Panc1 (cell line): ENCODE measurements around the gene SLU7. TPM values are rescaled to one million over a fixed set of nuclear protein-coding genes. Genes with fewer than 3 reads are reported as not detected.

ENCODE experiments used
- ATAC-seq: fragments of 200-7000 bp; cut with Tn5 transposase; 2 replicates; pipeline ENCODE4 v1.9.1; 2020; ENCODE audit warnings: mild to moderate bottlenecking, moderate library complexity
- BruUV-seq: library from RNA; stranded (reverse); fragments of 400-500 nt; replicated peaks from 2 replicates; lab custom pipeline; 2021; lab: Mats Ljungman, UMichigan
- CTCF ChIA-PET: fragments of 300-600 bp; sonication (Branson Sonifier 250); formaldehyde crosslinking; loops from one replicate; lab custom pipeline; 2022; ENCODE audit warnings: antibody characterized with exemption; lab: Charles Lee
- POLR2A ChIA-PET: fragments of 300-600 bp; sonication (Branson Sonifier 250); formaldehyde crosslinking; loops from one replicate; lab custom pipeline; 2022; ENCODE audit warnings: antibody characterized with exemption; lab: Charles Lee
- DNase-seq: peaks from one replicate; pipeline ENCODE4 v3.0.0-alpha.2; 2010; ENCODE audit warnings: low read depth, low spot score
- H3K27ac ChIP-seq: 2 replicates; pipeline ENCODE4 v1.5.1; 2011; ENCODE audit warnings: mild to moderate bottlenecking, low read length, inconsistent platforms
- H3K27me3 ChIP-seq: fragments of 200-500 bp; sonication (Bioruptor generic); 2 replicates; pipeline ENCODE4 v1.6.0; 2014; ENCODE audit warnings: low read length, inconsistent platforms; ENCODE audit not compliant: control insufficient read depth, insufficient read depth
- H3K36me3 ChIP-seq: fragments of 200-500 bp; sonication (Bioruptor generic); 2 replicates; pipeline ENCODE4 v1.5.1; 2014; ENCODE audit warnings: inconsistent platforms, mild to moderate bottlenecking, low read length, moderate library complexity; ENCODE audit not compliant: control insufficient read depth, insufficient read depth
- H3K4me1 ChIP-seq: 2 replicates; pipeline ENCODE4 v1.5.1; 2011; ENCODE audit warnings: inconsistent platforms, mild to moderate bottlenecking, low read length, moderate library complexity; ENCODE audit not compliant: control insufficient read depth, insufficient read depth
- H3K4me3 ChIP-seq, 2 experiments: 2 replicates each; pipeline ENCODE4 v1.5.1; 2011 to 2012; ENCODE audit warnings: low read depth in 2 of 2, low read length in 2 of 2, mild to moderate bottlenecking in 2 of 2, inconsistent platforms in 1 of 2, moderate library complexity in 1 of 2
- H3K9me3 ChIP-seq: fragments of 200-500 bp; sonication (Bioruptor generic); 2 replicates; pipeline ENCODE4 v1.5.1; 2014; ENCODE audit warnings: low read depth, mild to moderate bottlenecking, inconsistent platforms, low read length, moderate library complexity; ENCODE audit not compliant: control insufficient read depth, insufficient read depth
- CTCF ChIP-seq: fragments of 450-650 bp; IDR thresholded peaks from 2 replicates; pipeline ENCODE4 v1.5.1; 2017; ENCODE audit warnings: mild to moderate bottlenecking
- POLR2AphosphoS5 ChIP-seq: IDR thresholded peaks from 2 replicates; pipeline ENCODE4 v1.6.1; 2012; ENCODE audit warnings: mild to moderate bottlenecking, low read depth, low read length, moderate library complexity
- REST ChIP-seq, 2 experiments: IDR thresholded peaks; 2 replicates each; pipeline ENCODE4 v1.6.1; 2011 to 2012; ENCODE audit warnings: low read depth in 2 of 2, control low read depth in 1 of 2, low read length in 1 of 2, mild to moderate bottlenecking in 1 of 2, moderate library complexity in 1 of 2; ENCODE audit not compliant: insufficient read depth in 1 of 2
- SIN3A ChIP-seq: IDR thresholded peaks from 2 replicates; pipeline ENCODE4 v1.6.1; 2012; ENCODE audit warnings: low read depth, mild to moderate bottlenecking, low read length, moderate library complexity, borderline replicate concordance; ENCODE audit not compliant: insufficient read depth
- TCF7L2 ChIP-seq: IDR thresholded peaks from 2 replicates; pipeline ENCODE4 v1.6.1; 2011; ENCODE audit warnings: mild to moderate bottlenecking, low read depth, low read length, inconsistent platforms
- in situ Hi-C: cut with HindIII; loops from 2 replicates; pipeline ENCODE4 v1.10.0; 2016; ENCODE audit warnings: low sequenced_read_pairs, low pct_unique_long_range_greater_than_20kb
- intact Hi-C: fragments of 100-400 bp; cut with micrococcal nuclease; formaldehyde crosslinking; loops from one replicate; pipeline ENCODE4 v1.10.0; 2022; ENCODE audit not compliant: unreplicated experiment
- total RNA-seq: library from RNA; stranded (reverse); gene quantifications from one replicate; pipeline ENCODE4 v1.2.1, GENCODE V29; 2021; ENCODE audit not compliant: unreplicated experiment

SLU7 gene
- total RNA-seq, 1 experiment from 2014 or later: 45.7 TPM

- Histone ChIP-seq H3K4me1 (no peaks in the 10 kb centered on the region), H3K27me3 (no peaks in the 10 kb centered on the region), H3K9me3 (no peaks in the 10 kb centered on the region), H3K36me3 (no peaks in the 10 kb centered on the region), H3K4me3 (no peak overlapping the region), H3K27ac (no peak overlapping the region)
- POLR2A ChIA-PET: no interaction called here
- intact Hi-C loops (no loop called here), in situ Hi-C loops (no loop called here)
- CTCF ChIA-PET: no interaction called here
- TF ChIP-seq REST (IDR thresholded peaks at IDR 0.05; ENCODE audit: insufficient read depth in 1 of 2, low read depth in 2 of 2, low read length in 1 of 2) (no peak), SIN3A (no peak), CTCF (no peak), TCF7L2 (no peak), POLR2AphosphoS5 (no peak)
- BruUV-seq: no TSS peak
- ATAC-seq: no peak
- no peak for DNase-seq
Measured at GRCh38 chr5:160448886-160449285, 30.0 kb upstream of the SLU7 start.

GRCh38 chr5:160445751-160446150, 26.9 kb upstream of the SLU7 start:
- intact Hi-C loops (no loop called here), in situ Hi-C loops (no loop called here)

GRCh38 chr5:160445132-160445531, 26.3 kb upstream of the SLU7 start:
- in situ Hi-C loops (no loop called here), intact Hi-C loops (no loop called here)
- ATAC-seq (no peak), DNase-seq (no peak)
- Histone ChIP-seq H3K27me3 (no peaks in the 10 kb centered on the region), H3K36me3 (no peaks in the 10 kb centered on the region), H3K27ac (no peak overlapping the region), H3K4me1 (no peaks in the 10 kb centered on the region), H3K4me3 (no peak overlapping the region), H3K9me3 (no peaks in the 10 kb centered on the region)
- POLR2A ChIA-PET: no interaction called here
- no peak for TF ChIP-seq POLR2AphosphoS5
- no peak for TF ChIP-seq SIN3A
- TF ChIP-seq CTCF: no peak
- no peak for TF ChIP-seq TCF7L2
- no peak for TF ChIP-seq REST (IDR thresholded peaks at IDR 0.05; ENCODE audit: insufficient read depth in 1 of 2, low read depth in 2 of 2, low read length in 1 of 2)
- CTCF ChIA-PET: no interaction called here
- BruUV-seq: no TSS peak

More at GRCh38 chr5:160445751-160446150, 26.9 kb upstream of the SLU7 start:
- ChIA-PET CTCF (no interaction called here), POLR2A (interaction anchor here (0.6 kb wide), 1 partner anchor 14 kb away, joined by 5 read pairs; no protein-coding TSS in a partner anchor)
- Histone ChIP-seq H3K27ac (no peak overlapping the region), H3K4me1 (no peaks in the 10 kb centered on the region), H3K9me3 (no peaks in the 10 kb centered on the region), H3K36me3 (no peaks in the 10 kb centered on the region), H3K4me3 (no peak overlapping the region), H3K27me3 (no peaks in the 10 kb centered on the region)
- DNase-seq: no peak
- no peak for ATAC-seq
- no TSS peak for BruUV-seq
- TF ChIP-seq SIN3A: no peak
- no peak for TF ChIP-seq POLR2AphosphoS5
